H1 (cell line): ENCODE measurements around the gene MRPS18B. TPM values are rescaled to one million over a fixed set of nuclear protein-coding genes. Genes with fewer than 3 reads are reported as not detected.

Experiments used
- CTCF ChIA-PET: fragments of 300-600 bp; sonication (Branson Sonifier 250); formaldehyde crosslinking; loops from one replicate; lab custom pipeline; 2021; ENCODE audit not compliant: partially characterized antibody; lab: Charles Lee
- POLR2A ChIA-PET: fragments of 300-600 bp; sonication (Branson Sonifier 250); formaldehyde crosslinking; loops from one replicate; lab custom pipeline; 2021; ENCODE audit warnings: inconsistent platforms; ENCODE audit not compliant: partially characterized antibody; lab: Charles Lee
- DNase-seq, 2 experiments: peaks; one replicate each; pipeline versions ENCODE4 v3.0.0 to v3.0.0-alpha.2; 2010 to 2022; ENCODE audit warnings: low spot score in 2 of 2, low read depth in 1 of 2, mixed read lengths in 1 of 2
- FAIRE-seq: peaks from 2 replicates; lab custom pipeline; 2011; peaks lifted over from hg19 to GRCh38; lab: Jason Lieb, UNC
- H2AFZ ChIP-seq: 2 replicates; pipeline ENCODE4 v1.8.1; 2012; ENCODE audit warnings: low read length, inconsistent platforms
- H2AK5ac ChIP-seq: 2 replicates; pipeline ENCODE4 v1.6.1; 2013; ENCODE audit warnings: low read depth, low read length
- H2BK120ac ChIP-seq: replicated peaks from 2 replicates; pipeline ENCODE3; 2013; ENCODE audit warnings: low read depth, low read length, inconsistent platforms
- H2BK12ac ChIP-seq: 2 replicates; pipeline ENCODE4 v1.6.1; 2013; ENCODE audit warnings: low read depth, low read length
- H2BK15ac ChIP-seq: 2 replicates; pipeline ENCODE4 v1.6.1; 2013; ENCODE audit warnings: low read length
- H2BK20ac ChIP-seq: 2 replicates; pipeline ENCODE4 v1.6.1; 2013; ENCODE audit warnings: low read length
- H2BK5ac ChIP-seq: 2 replicates; pipeline ENCODE4 v1.6.1; 2013; ENCODE audit warnings: low read depth, low read length
- H3K14ac ChIP-seq: 2 replicates; pipeline ENCODE4 v1.6.1; 2013; ENCODE audit warnings: inconsistent platforms; ENCODE audit not compliant: insufficient read length
- H3K18ac ChIP-seq: 2 replicates; pipeline ENCODE4 v1.6.1; 2013; ENCODE audit warnings: low read length; ENCODE audit errors: extremely low read depth
- H3K23ac ChIP-seq: 2 replicates; pipeline ENCODE4 v1.6.1; 2013; ENCODE audit warnings: inconsistent platforms; ENCODE audit not compliant: insufficient read length
- H3K23me2 ChIP-seq: 2 replicates; pipeline ENCODE4 v1.6.1; 2013; ENCODE audit warnings: low read depth, low read length
- H3K27ac ChIP-seq: 2 replicates; pipeline ENCODE4 v1.6.1; 2011; ENCODE audit warnings: low read depth, low read length, inconsistent platforms
- H3K27me3 ChIP-seq, 4 experiments: replicated peaks in 1 of 4; 1 replicate in 1 of 4; 2 replicates in 3 of 4; pipeline versions ENCODE4 v1.6.1 to v1.8.1; 2011 to 2013; ENCODE audit warnings: low read length in 3 of 4, mild to moderate bottlenecking in 3 of 4, inconsistent platforms in 2 of 4, mixed read lengths in 2 of 4, moderate library complexity in 1 of 4; ENCODE audit not compliant: control insufficient read depth in 3 of 4, insufficient read depth in 3 of 4; ENCODE audit errors: extremely low read depth in 1 of 4
- H3K36me3 ChIP-seq, 4 experiments: 2 replicates each; pipeline versions ENCODE4 v1.6.1 to v1.8.1; 2011 to 2013; ENCODE audit warnings: mild to moderate bottlenecking in 4 of 4, low read length in 3 of 4, moderate library complexity in 2 of 4, control low read depth in 1 of 4, inconsistent platforms in 1 of 4; ENCODE audit not compliant: insufficient read depth in 4 of 4, control insufficient read depth in 2 of 4
- H3K4ac ChIP-seq: replicated peaks from 2 replicates; pipeline ENCODE3; 2013; ENCODE audit warnings: low read length, low read depth, mixed read lengths, inconsistent platforms; ENCODE audit not compliant: insufficient read length
- H3K4me1 ChIP-seq, 4 experiments: replicated peaks in 1 of 4; 1 replicate in 1 of 4; 2 replicates in 3 of 4; pipeline versions ENCODE4 v1.6.1 to v1.8.1; 2011 to 2013; ENCODE audit warnings: low read length in 3 of 4, inconsistent platforms in 2 of 4, mixed read lengths in 1 of 4; ENCODE audit not compliant: insufficient read depth in 4 of 4, control insufficient read depth in 3 of 4
- H3K4me2 ChIP-seq, 2 experiments: 2 replicates each; pipeline versions ENCODE4 v1.6.1 to v1.8.1; 2011 to 2013; ENCODE audit warnings: low read depth in 2 of 2, low read length in 2 of 2, control low read depth in 1 of 2, inconsistent platforms in 1 of 2, mild to moderate bottlenecking in 1 of 2; ENCODE audit not compliant: insufficient read depth in 1 of 2
- H3K4me3 ChIP-seq, 4 experiments: fragments of 200-600, 300-600 bp in 1 of 4; sonication (generic), shearing (Covaris generic), sonication (Bioruptor Twin) in 1 of 4; 2 replicates each; pipeline versions ENCODE4 v1.5.1 to v1.8.1; 2011 to 2016; ENCODE audit warnings: low read length in 4 of 4, low read depth in 3 of 4, control low read depth in 2 of 4, inconsistent platforms in 2 of 4, mild to moderate bottlenecking in 2 of 4, mixed read lengths in 1 of 4, moderate library complexity in 1 of 4; ENCODE audit not compliant: insufficient read depth in 2 of 4; ENCODE audit errors: extremely low read depth in 1 of 4
- H3K56ac ChIP-seq: replicated peaks from 2 replicates; pipeline ENCODE3; 2013; ENCODE audit warnings: low read depth, mild to moderate bottlenecking, mixed read lengths, low read length, inconsistent platforms; ENCODE audit not compliant: insufficient read length
- H3K79me1 ChIP-seq: 2 replicates; pipeline ENCODE4 v1.6.1; 2013; ENCODE audit warnings: low read depth, low read length, control low read depth
- H3K79me2 ChIP-seq, 2 experiments: 2 replicates each; pipeline versions ENCODE4 v1.6.1 to v1.8.1; 2012 to 2013; ENCODE audit warnings: low read length in 2 of 2, mild to moderate bottlenecking in 2 of 2, inconsistent platforms in 1 of 2; ENCODE audit not compliant: insufficient read depth in 2 of 2, control insufficient read depth in 1 of 2
- H3K9ac ChIP-seq, 4 experiments: replicated peaks in 1 of 4; 1 replicate in 1 of 4; 2 replicates in 3 of 4; pipeline versions ENCODE4 v1.6.1 to v1.8.1; 2011 to 2013; ENCODE audit warnings: low read depth in 3 of 4, low read length in 3 of 4, control low read depth in 2 of 4, mild to moderate bottlenecking in 2 of 4, moderate library complexity in 2 of 4, inconsistent platforms in 1 of 4; ENCODE audit errors: extremely low read depth in 1 of 4
- H3K9me3 ChIP-seq, 2 experiments: 2 replicates each; pipeline versions ENCODE4 v1.6.1 to v1.8.1; 2012 to 2013; ENCODE audit warnings: mild to moderate bottlenecking in 2 of 2, moderate library complexity in 2 of 2, control low read depth in 1 of 2, inconsistent platforms in 1 of 2, low read depth in 1 of 2, low read length in 1 of 2, mixed read lengths in 1 of 2; ENCODE audit not compliant: insufficient read depth in 2 of 2
- H4K20me1 ChIP-seq, 2 experiments: replicated peaks in 1 of 2; 2 replicates each; pipeline versions ENCODE3 to v1.8.1; 2011 to 2013; ENCODE audit warnings: inconsistent platforms in 2 of 2, low read length in 2 of 2, mild to moderate bottlenecking in 1 of 2; ENCODE audit not compliant: insufficient read depth in 2 of 2, control insufficient read depth in 1 of 2
- H4K5ac ChIP-seq: 2 replicates; pipeline ENCODE4 v1.6.1; 2013; ENCODE audit warnings: low read length, low read depth, mixed read lengths, inconsistent platforms; ENCODE audit not compliant: insufficient read length
- H4K8ac ChIP-seq: 2 replicates; pipeline ENCODE4 v1.8.0; 2013; ENCODE audit warnings: mild to moderate bottlenecking, moderate library complexity, low read length, inconsistent platforms; ENCODE audit not compliant: insufficient read depth; ENCODE audit errors: extremely low read depth
- H4K91ac ChIP-seq: replicated peaks from 2 replicates; pipeline ENCODE3; 2013; ENCODE audit warnings: low read length, mixed read lengths, inconsistent platforms; ENCODE audit not compliant: insufficient read length
- CBX5 ChIP-seq: fragments of 300-800, 300-1000 bp; sonication (generic); IDR thresholded peaks from 2 replicates; pipeline ENCODE4 v1.7.1; 2016; ENCODE audit warnings: antibody characterized with exemption, low read length, low read depth
- CHD1 ChIP-seq: IDR thresholded peaks from 2 replicates; pipeline ENCODE4 v1.6.1; 2012; ENCODE audit warnings: low read depth, low read length, improper control_type of control experiment
- CTBP2 ChIP-seq: IDR thresholded peaks from 2 replicates; pipeline ENCODE4 v1.7.0; 2011; ENCODE audit warnings: borderline replicate concordance, mild to moderate bottlenecking, moderate library complexity, mixed read lengths, low read length; ENCODE audit not compliant: insufficient read depth, insufficient read length
- KDM1A ChIP-seq: fragments of 200-600, 300-600 bp; sonication (generic); IDR thresholded peaks from 2 replicates; pipeline ENCODE4 v1.7.1; 2016; ENCODE audit warnings: mild to moderate bottlenecking, low read length, borderline replicate concordance
- PHF8 ChIP-seq: fragments of 200-600 bp; sonication (generic); conservative IDR thresholded peaks from 2 replicates; pipeline ENCODE4 v1.7.1; 2012; ENCODE audit warnings: low read depth, mild to moderate bottlenecking, inconsistent platforms, low read length, moderate library complexity
- WGBS, 2 experiments: shearing (Covaris generic) in 1 of 2; methylation state at CpG; one replicate each; pipeline versions ENCODE4 v1.1.6 to v1.1.7; 2013 to 2015; ENCODE audit warnings: low lambda C conversion rate in 2 of 2, mixed read lengths in 2 of 2, inconsistent platforms in 1 of 2, low coverage in 1 of 2, missing lambda C conversion rate in 1 of 2; ENCODE audit not compliant: insufficient replicate concordance in 2 of 2, insufficient coverage in 1 of 2, insufficient read length in 1 of 2; ENCODE audit errors: extremely low coverage in 1 of 2, missing lambda C conversion rate in 1 of 2; 5-methylcytosine and 5-hydroxymethylcytosine counted together
- polyA plus RNA-seq, 7 experiments: library from polyadenylated mRNA; depleted of rRNA in 3 of 7; stranded (reverse) in 5 of 7; unstranded in 2 of 7; fragments of >200 nt in 5 of 7; fragments of 200-250 nt in 2 of 7; gene quantifications; 1 replicate in 5 of 7; 2 replicates in 1 of 7; 4 replicates in 1 of 7; pipeline versions ENCODE4 v1.2.1 to v1.2.3, GENCODE V29; 2011 to 2013; ENCODE audit warnings: missing spikeins in 2 of 7, mixed read lengths in 2 of 7
- total RNA-seq: library from RNA; stranded (reverse); fragmentation: NEBNext Ultra II Directional; extraction: Animal tissue kit (Norgen Biotek cat#: 25700); gene quantifications from 2 replicates; pipeline ENCODE4 v1.2.1, GENCODE V29; 2021

Gene MRPS18B
- total and polyA plus RNA-seq, 2 of the 8 experiments (the other 6 are each of a cell fraction or from before 2014, with no cell fraction given), result 57.8 to 83.3 TPM

GRCh38 chr6:30641048-30641447 is 23.4 kb downstream of the MRPS18B start:
- H4K20me1 ChIP-seq, result peaks cover 0 to 2% of the 10 kb centered on the region in 2 experiments
- 94% methylated on average over 1 of the region's 1 CpG; no CpG with 5 or more reads in 1 of the 2 experiments for WGBS, 2 experiments
- H3K27me3 ChIP-seq, result no peaks in the 10 kb centered on the region
- H3K14ac ChIP-seq, result no peak overlapping the region
- H2AK5ac ChIP-seq, result no peak overlapping the region
- H3K18ac ChIP-seq, result no peak overlapping the region
- 0 out of 7 replicates have a peak overlapping the region, but pooled peaks of 1 of the 4 experiments have one; percentile 36 for H3K9ac ChIP-seq
- H2BK5ac ChIP-seq, result no peak overlapping the region
- TF ChIP-seq PHF8 (no peak), CTBP2 (no peak), CBX5 (no peak), KDM1A (no peak), CHD1 (no peak)
- TF ChIP-seq, all 59 proteins: peak for 0
- Histone ChIP-seq H3K4me2 (no peak overlapping the region), H3K79me1 (peaks cover 3% of the 10 kb centered on the region), H3K27ac (no peak overlapping the region), H3K9me3 (no peaks in the 10 kb centered on the region), H3K79me2 (peaks cover 3 to 7% of the 10 kb centered on the region in 2 experiments; a peak in 3 of 4 replicates), H3K4me3 (no peak overlapping the region), H3K23ac (no peak overlapping the region), H3K56ac (no peak overlapping the region), H3K4ac (no peak overlapping the region), H2BK20ac (no peak overlapping the region), H4K8ac (no peak overlapping the region), H3K23me2 (no peaks in the 10 kb centered on the region; the same call in 1 of the 2 replicates), H2BK12ac (no peak overlapping the region), H3K36me3 (peaks cover 8 to 19% (median 13%) of the 10 kb centered on the region in 4 experiments), H2BK15ac (no peak overlapping the region), H2BK120ac (no peak overlapping the region), H2AFZ (no peak overlapping the region), H4K5ac (no peak overlapping the region), H4K91ac (no peak overlapping the region), H3K4me1 (peaks cover 0 to 4% (median under 1%) of the 10 kb centered on the region in 4 experiments; a peak in 2 of 7 replicates)
- ChIA-PET POLR2A (interaction anchor here (0.8 to 3.2 kb wide), 12 partner anchors 9 to 62 kb away, joined by 3 to 27 read pairs (median 4); partner anchors contain the start of gene MRPS18B), CTCF (interaction anchor here (0.8 to 1.4 kb wide), 4 partner anchors 15 to 96 kb away, joined by 3 to 5 read pairs (median 3); partner anchors contain the start of gene ATAT1)
- no peak for DNase-seq
- FAIRE-seq, result no peak
